RWPE2 (cell line): ENCODE data around the gene AHCYL1.

Experiments
- ATAC-seq: fragments of 200-7000 bp; cut with Tn5 transposase; 3 replicates; pipeline ENCODE4 v1.9.1; 2021; ENCODE audit warnings: low read depth
- DNase-seq: peaks from one replicate; pipeline ENCODE4 v3.0.0-alpha.2; 2020; ENCODE audit warnings: low spot score
- H3K27ac ChIP-seq: fragments of 450-650 bp; 2 replicates; pipeline ENCODE4 v1.5.1; 2017; ENCODE audit warnings: mild to moderate bottlenecking; ENCODE audit not compliant: poor library complexity, severe bottlenecking
- H3K27me3 ChIP-seq: fragments of 250-450 bp; sonication (Bioruptor Pico); 2 replicates; pipeline ENCODE4 v1.5.1; 2021; ENCODE audit warnings: mild to moderate bottlenecking, moderate library complexity; ENCODE audit not compliant: insufficient read depth, poor library complexity, severe bottlenecking
- H3K36me3 ChIP-seq: fragments of 250-450 bp; sonication (Bioruptor Pico); 2 replicates; pipeline ENCODE4 v1.5.1; 2020; ENCODE audit warnings: low read depth, mild to moderate bottlenecking, moderate library complexity
- H3K4me1 ChIP-seq: fragments of 250-450 bp; sonication (Bioruptor Pico); 2 replicates; pipeline ENCODE4 v1.5.1; 2021; ENCODE audit warnings: mild to moderate bottlenecking, moderate library complexity; ENCODE audit not compliant: insufficient read depth, poor library complexity, severe bottlenecking
- H3K4me3 ChIP-seq: fragments of 250-450 bp; sonication (Bioruptor Pico); 2 replicates; pipeline ENCODE4 v1.5.1; 2021; ENCODE audit warnings: mild to moderate bottlenecking, moderate library complexity; ENCODE audit not compliant: severe bottlenecking
- H3K9me3 ChIP-seq: fragments of 250-450 bp; sonication (Bioruptor Pico); 2 replicates; pipeline ENCODE4 v1.5.1; 2021; ENCODE audit warnings: mild to moderate bottlenecking, moderate library complexity; ENCODE audit not compliant: severe bottlenecking
- TF ChIP-seq, protein P1 (sequence below): fragments of 450-650 bp; IDR thresholded peaks from one replicate; pipeline ENCODE4 v1.5.1; 2017; ENCODE audit warnings: mild to moderate bottlenecking, moderate library complexity; ENCODE audit not compliant: poor library complexity, severe bottlenecking

Gene AHCYL1

DNA sequence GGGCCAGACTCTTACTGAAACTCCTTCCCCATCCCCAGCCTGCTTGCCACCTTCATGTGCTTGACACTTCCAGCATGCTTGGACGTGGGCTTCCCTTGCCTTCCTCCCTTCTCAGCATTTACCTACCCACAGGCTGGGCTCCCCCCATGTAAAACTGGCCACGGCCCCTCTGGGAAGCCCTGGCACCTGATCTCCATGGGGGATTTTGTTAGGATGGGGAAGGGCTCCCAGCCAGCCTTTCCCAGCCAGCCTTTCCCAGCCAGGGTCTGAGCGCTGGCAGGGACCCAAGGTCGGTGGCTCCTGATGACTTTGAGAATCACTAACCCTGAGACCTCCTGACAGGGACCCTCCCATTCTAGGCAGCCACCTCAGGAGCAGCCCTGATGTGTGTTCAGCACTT, 79.2 kb downstream of the AHCYL1 start:
- no peaks in the 10 kb centered on the region for H3K9me3 ChIP-seq
- 0 out of 2 replicates have a peak, but pooled peaks cover 4% of the 10 kb centered on the region for H3K36me3 ChIP-seq
- ATAC-seq (no peak), DNase-seq (no peak)
- TF ChIP-seq, protein P1, sequence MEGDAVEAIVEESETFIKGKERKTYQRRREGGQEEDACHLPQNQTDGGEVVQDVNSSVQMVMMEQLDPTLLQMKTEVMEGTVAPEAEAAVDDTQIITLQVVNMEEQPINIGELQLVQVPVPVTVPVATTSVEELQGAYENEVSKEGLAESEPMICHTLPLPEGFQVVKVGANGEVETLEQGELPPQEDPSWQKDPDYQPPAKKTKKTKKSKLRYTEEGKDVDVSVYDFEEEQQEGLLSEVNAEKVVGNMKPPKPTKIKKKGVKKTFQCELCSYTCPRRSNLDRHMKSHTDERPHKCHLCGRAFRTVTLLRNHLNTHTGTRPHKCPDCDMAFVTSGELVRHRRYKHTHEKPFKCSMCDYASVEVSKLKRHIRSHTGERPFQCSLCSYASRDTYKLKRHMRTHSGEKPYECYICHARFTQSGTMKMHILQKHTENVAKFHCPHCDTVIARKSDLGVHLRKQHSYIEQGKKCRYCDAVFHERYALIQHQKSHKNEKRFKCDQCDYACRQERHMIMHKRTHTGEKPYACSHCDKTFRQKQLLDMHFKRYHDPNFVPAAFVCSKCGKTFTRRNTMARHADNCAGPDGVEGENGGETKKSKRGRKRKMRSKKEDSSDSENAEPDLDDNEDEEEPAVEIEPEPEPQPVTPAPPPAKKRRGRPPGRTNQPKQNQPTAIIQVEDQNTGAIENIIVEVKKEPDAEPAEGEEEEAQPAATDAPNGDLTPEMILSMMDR = no peak
- H3K4me3 ChIP-seq = no peak overlapping the region
- H3K4me1 ChIP-seq = no peaks in the 10 kb centered on the region
- H3K27me3 ChIP-seq = peaks cover 18% of the 10 kb centered on the region
- no peak overlapping the region for H3K27ac ChIP-seq

DNA sequence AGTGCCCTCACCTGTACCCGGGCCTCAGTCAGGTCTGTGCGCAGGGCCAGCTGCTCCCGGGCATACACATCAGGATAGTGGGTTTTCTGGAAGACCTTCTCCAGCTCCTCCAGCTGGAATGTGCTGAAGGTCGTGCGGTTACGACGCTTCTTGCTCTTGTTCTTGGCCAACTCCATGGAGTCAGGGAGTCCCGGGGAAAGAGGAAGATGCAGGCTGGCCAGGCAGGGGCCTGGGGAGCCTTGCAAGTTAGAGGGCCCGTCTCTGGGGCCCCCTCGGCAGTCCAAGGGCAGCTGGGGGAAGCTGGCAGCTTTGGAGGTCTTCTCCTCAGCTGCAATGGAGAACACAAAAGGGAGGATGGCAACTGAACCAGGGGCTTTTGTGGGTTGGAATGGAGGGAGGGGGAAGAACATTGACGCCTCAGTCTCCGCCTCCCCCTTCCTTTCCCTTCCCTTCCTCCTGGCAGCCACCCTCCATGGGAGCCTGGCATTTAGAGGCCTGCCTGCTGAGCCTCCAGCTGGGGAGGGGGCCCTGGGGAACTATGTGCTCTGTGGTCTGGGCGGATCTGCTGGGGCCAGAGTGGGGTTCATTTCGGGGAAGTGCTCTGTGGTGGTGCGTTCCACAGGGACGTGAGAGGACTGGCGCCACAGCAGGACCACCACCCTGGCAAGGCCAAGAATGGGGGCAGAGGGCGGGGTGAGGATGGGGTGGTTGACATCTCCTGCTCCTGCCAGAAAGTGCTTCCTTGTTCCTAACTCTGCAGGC, 80.2 kb downstream of the AHCYL1 start:
- Histone ChIP-seq H3K4me1 (no peaks in the 10 kb centered on the region), H3K27ac (no peak overlapping the region), H3K27me3 (peaks cover 27% of the 10 kb centered on the region)

DNA sequence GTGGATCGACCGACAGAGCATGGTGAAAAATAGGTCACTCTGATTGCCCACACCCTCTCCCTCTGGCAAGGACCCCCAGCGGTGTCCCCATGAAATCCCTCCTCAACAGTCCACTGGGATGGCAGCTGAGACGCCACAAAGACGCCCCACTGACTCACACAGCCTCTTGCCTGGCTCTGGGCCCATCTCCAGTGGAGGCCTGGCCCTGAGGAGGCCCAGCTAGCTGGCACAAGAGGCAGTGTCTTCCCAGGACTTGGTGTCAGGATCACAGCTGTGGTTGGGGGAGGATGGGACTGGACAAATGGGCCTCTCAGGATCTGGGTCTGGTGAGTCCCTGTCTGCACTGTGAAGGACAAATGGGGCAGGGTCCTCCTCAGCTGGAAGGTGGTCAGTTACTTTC, 81.3 kb downstream of the AHCYL1 start:
- Histone ChIP-seq H3K9me3 (no peaks in the 10 kb centered on the region), H3K4me1 (no peaks in the 10 kb centered on the region), H3K27ac (no peak overlapping the region), H3K36me3 (no peaks in the 10 kb centered on the region), H3K4me3 (no peak overlapping the region), H3K27me3 (peaks cover 35% of the 10 kb centered on the region)
- DNase-seq = no peak
- TF ChIP-seq, protein P1 = no peak
- ATAC-seq = 0 out of 3 replicates have a peak, but pooled peaks have one; percentile 5

More for the DNA sequence above, 80.2 kb downstream of the AHCYL1 start:
- ATAC-seq = no peak
- no peak for DNase-seq
- Histone ChIP-seq H3K36me3 (0 out of 2 replicates have a peak, but pooled peaks cover 4% of the 10 kb centered on the region), H3K4me3 (no peak overlapping the region), H3K9me3 (no peaks in the 10 kb centered on the region)
- TF ChIP-seq, protein P1 = no peak

DNA sequence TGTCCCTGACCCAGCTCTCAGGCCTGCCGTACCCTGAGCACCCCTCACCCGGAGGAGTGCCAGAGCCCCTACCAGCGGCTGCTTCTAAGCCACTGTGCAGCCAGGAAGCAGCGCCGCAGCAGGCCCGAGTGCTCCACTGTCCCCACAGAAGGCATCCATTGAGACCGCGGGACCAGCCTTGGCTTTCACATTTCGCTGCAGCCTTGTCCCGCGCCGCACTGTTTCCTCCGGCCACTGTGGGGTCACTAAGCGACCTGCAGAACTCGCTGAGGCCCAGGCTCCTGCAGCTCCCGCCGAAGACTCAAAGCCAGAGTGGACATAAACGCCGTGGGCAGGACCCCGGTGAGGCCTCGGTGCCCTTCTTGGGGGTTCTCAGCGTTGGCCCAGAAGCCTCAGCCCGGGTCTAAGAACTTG, 82.9 kb downstream of the AHCYL1 start:
- ATAC-seq (no peak), DNase-seq (no peak)
- TF ChIP-seq, protein P1 = no peak
- H3K27ac ChIP-seq = no peak overlapping the region
- H3K27me3 ChIP-seq = peaks cover 52% of the 10 kb centered on the region
- H3K4me3 ChIP-seq = no peak overlapping the region
- no peaks in the 10 kb centered on the region for H3K36me3 ChIP-seq
- H3K9me3 ChIP-seq = no peaks in the 10 kb centered on the region
- H3K4me1 ChIP-seq = no peaks in the 10 kb centered on the region
